ENCODE measurements around the gene PKD2.

Gene PKD2

DNA sequence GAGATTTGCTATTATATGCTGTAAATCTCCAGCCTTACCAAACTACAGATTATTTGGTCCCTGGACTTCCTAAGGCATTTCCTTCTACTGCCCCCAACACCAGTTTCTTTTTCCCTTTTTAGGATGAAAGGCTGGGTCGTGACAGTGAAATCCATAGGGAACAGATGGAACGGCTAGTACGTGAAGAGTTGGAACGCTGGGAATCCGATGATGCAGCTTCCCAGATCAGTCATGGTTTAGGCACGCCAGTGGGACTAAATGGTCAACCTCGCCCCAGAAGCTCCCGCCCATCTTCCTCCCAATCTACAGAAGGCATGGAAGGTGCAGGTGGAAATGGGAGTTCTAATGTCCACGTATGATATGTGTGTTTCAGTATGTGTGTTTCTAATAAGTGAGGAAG, 67.9 kb downstream of the PKD2 start:
- TF ChIP-seq SIN3A (IDR thresholded peaks at IDR 0.05; ENCODE audit: borderline replicate concordance, insufficient read depth, low read length), result no peak
- no peak for TF ChIP-seq FOXP2 (optimal IDR thresholded peaks at IDR 0.05; ENCODE audit: borderline replicate concordance, extremely low read depth, extremely low read length, insufficient read depth)
- TF ChIP-seq, protein P1, sequence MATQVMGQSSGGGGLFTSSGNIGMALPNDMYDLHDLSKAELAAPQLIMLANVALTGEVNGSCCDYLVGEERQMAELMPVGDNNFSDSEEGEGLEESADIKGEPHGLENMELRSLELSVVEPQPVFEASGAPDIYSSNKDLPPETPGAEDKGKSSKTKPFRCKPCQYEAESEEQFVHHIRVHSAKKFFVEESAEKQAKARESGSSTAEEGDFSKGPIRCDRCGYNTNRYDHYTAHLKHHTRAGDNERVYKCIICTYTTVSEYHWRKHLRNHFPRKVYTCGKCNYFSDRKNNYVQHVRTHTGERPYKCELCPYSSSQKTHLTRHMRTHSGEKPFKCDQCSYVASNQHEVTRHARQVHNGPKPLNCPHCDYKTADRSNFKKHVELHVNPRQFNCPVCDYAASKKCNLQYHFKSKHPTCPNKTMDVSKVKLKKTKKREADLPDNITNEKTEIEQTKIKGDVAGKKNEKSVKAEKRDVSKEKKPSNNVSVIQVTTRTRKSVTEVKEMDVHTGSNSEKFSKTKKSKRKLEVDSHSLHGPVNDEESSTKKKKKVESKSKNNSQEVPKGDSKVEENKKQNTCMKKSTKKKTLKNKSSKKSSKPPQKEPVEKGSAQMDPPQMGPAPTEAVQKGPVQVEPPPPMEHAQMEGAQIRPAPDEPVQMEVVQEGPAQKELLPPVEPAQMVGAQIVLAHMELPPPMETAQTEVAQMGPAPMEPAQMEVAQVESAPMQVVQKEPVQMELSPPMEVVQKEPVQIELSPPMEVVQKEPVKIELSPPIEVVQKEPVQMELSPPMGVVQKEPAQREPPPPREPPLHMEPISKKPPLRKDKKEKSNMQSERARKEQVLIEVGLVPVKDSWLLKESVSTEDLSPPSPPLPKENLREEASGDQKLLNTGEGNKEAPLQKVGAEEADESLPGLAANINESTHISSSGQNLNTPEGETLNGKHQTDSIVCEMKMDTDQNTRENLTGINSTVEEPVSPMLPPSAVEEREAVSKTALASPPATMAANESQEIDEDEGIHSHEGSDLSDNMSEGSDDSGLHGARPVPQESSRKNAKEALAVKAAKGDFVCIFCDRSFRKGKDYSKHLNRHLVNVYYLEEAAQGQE (IDR thresholded peaks at IDR 0.05; ENCODE audit: insufficient read depth in 1 of 2, low read depth in 2 of 2, low read length in 2 of 2), result no peak
- no peak for TF ChIP-seq POLR2AphosphoS5 (IDR thresholded peaks at IDR 0.05; ENCODE audit: low read depth, low read length)
- no peak for TF ChIP-seq TAF1 (IDR thresholded peaks at IDR 0.05; ENCODE audit: borderline replicate concordance, insufficient read depth, low read length)

DNA sequence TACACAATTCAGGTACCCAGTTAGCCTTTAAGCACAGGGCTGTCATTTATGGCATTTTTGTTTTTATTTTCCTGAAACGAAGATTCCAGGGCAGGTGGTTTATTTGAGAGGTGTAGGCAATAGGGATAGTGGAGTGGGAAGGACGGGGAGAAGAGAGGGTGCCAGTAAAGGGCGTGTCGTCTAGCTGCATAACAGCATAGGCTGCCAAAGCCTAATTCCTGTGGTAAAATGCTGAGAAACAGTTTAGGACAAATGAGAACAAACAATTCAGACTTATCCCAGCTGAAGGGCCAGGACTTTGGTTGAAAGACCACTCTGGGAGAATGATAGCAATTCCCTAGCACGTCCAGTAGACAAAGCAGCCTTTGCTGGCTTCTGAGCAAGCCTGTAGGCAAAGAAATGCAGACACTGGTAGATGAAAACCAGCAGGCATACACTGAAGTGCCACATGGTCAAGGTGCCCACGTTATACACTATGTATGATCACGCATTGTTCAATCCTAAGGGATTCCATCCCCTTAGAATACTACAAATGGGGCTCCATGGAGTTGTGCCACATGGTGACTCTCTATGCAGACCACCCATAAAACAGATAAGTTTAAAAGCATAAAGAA, 70.6 kb downstream of the PKD2 start:
- no peak for TF ChIP-seq TAF1 (IDR thresholded peaks at IDR 0.05; ENCODE audit: borderline replicate concordance, insufficient read depth, low read length)
- TF ChIP-seq, protein P1 (IDR thresholded peaks at IDR 0.05; ENCODE audit: insufficient read depth in 1 of 2, low read depth in 2 of 2, low read length in 2 of 2), result no peak
- no peak for TF ChIP-seq POLR2AphosphoS5 (IDR thresholded peaks at IDR 0.05; ENCODE audit: low read depth, low read length)
- TF ChIP-seq SIN3A (IDR thresholded peaks at IDR 0.05; ENCODE audit: borderline replicate concordance, insufficient read depth, low read length), result no peak

DNA sequence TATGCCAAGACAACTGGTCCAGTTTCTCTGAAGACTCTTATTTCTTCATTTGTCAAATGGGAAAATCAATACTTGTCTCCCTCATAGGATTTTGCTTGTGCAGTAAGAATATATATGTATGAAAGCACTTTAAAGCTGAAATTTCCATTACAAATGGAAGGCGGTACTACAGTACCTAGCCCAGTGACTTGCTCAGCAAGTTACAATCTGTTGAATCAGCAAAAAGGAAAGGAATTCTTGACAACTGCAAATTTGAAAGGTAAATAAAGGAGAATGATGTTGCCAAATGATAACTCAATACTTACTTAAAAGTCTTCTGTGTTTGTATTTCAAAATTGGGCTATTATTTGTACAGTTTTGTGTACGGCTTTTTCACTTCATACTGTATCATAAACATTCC, 71.1 kb downstream of the PKD2 start:
- no peak for TF ChIP-seq TAF1 (IDR thresholded peaks at IDR 0.05; ENCODE audit: borderline replicate concordance, insufficient read depth, low read length)
- TF ChIP-seq, protein P1 (IDR thresholded peaks at IDR 0.05; ENCODE audit: insufficient read depth in 1 of 2, low read depth in 2 of 2, low read length in 2 of 2), result no peak
- TF ChIP-seq SIN3A (IDR thresholded peaks at IDR 0.05; ENCODE audit: borderline replicate concordance, insufficient read depth, low read length), result no peak
- no peak for TF ChIP-seq FOXP2 (optimal IDR thresholded peaks at IDR 0.05; ENCODE audit: borderline replicate concordance, extremely low read depth, extremely low read length, insufficient read depth)
- no peak for TF ChIP-seq POLR2AphosphoS5 (IDR thresholded peaks at IDR 0.05; ENCODE audit: low read depth, low read length)

DNA sequence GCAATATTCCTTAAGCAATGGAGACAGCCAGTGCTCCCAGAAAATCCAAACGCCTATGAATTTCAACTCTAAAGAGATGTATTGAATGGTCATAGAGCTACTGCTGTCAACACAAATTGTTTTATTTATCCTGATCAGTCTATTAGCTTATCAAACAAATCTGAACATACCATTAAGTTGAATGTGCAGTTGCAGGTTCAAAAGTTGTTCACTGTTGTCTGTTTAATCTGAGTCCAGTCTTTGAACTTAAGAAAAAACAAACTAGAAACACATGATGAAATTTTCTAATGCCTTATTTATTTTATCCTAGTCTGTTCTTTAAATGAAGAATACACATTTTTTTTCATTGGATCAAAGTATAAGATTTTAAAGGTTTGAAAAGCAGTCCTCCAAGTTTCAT, 73.2 kb downstream of the PKD2 start:
- TF ChIP-seq TAF1 (IDR thresholded peaks at IDR 0.05; ENCODE audit: borderline replicate concordance, insufficient read depth, low read length) (no peak), FOXP2 (optimal IDR thresholded peaks at IDR 0.05; ENCODE audit: borderline replicate concordance, extremely low read depth, extremely low read length, insufficient read depth) (no peak), SIN3A (IDR thresholded peaks at IDR 0.05; ENCODE audit: borderline replicate concordance, insufficient read depth, low read length) (no peak), POLR2AphosphoS5 (IDR thresholded peaks at IDR 0.05; ENCODE audit: low read depth, low read length) (no peak)
- TF ChIP-seq, protein P1 (IDR thresholded peaks at IDR 0.05; ENCODE audit: insufficient read depth in 1 of 2, low read depth in 2 of 2, low read length in 2 of 2), result no peak

DNA sequence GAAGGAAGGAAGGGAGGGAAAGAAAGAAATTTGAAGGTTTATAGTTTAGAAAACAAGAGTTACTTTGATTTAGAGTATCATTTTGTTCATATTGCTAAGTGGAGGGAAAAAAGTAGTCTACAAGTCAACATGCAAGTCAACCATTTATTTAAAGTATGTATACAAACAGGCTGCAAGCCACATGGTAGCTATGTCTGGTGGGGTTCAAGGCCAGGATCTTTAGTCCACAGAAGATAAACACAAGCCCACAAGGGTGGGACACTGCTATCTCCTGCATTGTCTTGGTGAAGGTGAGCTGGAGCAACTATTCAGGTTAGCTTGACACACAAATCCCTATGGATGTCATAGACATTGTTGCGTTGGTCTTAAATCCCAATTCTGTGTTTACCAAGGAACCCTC, 79.6 kb downstream of the PKD2 start:
- TF ChIP-seq, protein P1 (IDR thresholded peaks at IDR 0.05; ENCODE audit: insufficient read depth in 1 of 2, low read depth in 2 of 2, low read length in 2 of 2), result no peak
- TF ChIP-seq SIN3A (IDR thresholded peaks at IDR 0.05; ENCODE audit: borderline replicate concordance, insufficient read depth, low read length) (no peak), POLR2AphosphoS5 (IDR thresholded peaks at IDR 0.05; ENCODE audit: low read depth, low read length) (no peak), TAF1 (IDR thresholded peaks at IDR 0.05; ENCODE audit: borderline replicate concordance, insufficient read depth, low read length) (no peak)
